ENCODE measurements around the gene AKR1C2. TPM values are rescaled to one million over a fixed set of nuclear protein-coding genes. Genes with fewer than 3 reads are reported as not detected.
"Not testable (repeated sequence)": the region's sequence is repeated elsewhere in the genome, so short reads cannot be mapped to it uniquely, and the experiment has no call there.

The AKR1C2 gene
- total RNA-seq, 2 donors from 2014 or later = 6.4 to 8.2 TPM

GRCh38 chr10:4953405-4953804 is 50.3 kb downstream of the AKR1C2 start:
- TF ChIP-seq, protein P1, sequence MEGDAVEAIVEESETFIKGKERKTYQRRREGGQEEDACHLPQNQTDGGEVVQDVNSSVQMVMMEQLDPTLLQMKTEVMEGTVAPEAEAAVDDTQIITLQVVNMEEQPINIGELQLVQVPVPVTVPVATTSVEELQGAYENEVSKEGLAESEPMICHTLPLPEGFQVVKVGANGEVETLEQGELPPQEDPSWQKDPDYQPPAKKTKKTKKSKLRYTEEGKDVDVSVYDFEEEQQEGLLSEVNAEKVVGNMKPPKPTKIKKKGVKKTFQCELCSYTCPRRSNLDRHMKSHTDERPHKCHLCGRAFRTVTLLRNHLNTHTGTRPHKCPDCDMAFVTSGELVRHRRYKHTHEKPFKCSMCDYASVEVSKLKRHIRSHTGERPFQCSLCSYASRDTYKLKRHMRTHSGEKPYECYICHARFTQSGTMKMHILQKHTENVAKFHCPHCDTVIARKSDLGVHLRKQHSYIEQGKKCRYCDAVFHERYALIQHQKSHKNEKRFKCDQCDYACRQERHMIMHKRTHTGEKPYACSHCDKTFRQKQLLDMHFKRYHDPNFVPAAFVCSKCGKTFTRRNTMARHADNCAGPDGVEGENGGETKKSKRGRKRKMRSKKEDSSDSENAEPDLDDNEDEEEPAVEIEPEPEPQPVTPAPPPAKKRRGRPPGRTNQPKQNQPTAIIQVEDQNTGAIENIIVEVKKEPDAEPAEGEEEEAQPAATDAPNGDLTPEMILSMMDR (IDR thresholded peaks at IDR 0.05) = no peak
- TF ChIP-seq POLR2A (IDR thresholded peaks at IDR 0.05) = no peak
- no peaks in the 10 kb centered on the region for H3K9me3 ChIP-seq

GRCh38 chr10:4951512-4952162 is 52.0 kb downstream of the AKR1C2 start:
- H3K4me1 ChIP-seq (replicated peaks); DNase-seq (ENCODE audit: low spot score); H3K36me3 ChIP-seq; H3K9me3 ChIP-seq; H3K27me3 ChIP-seq (replicated peaks; ENCODE audit: insufficient read depth); intact Hi-C loops (cut with DNase I); H3K4me3 ChIP-seq; H3K27ac ChIP-seq: not testable (repeated sequence)
- 41% methylated on average over 5 of the region's 5 CpGs for WGBS

More at GRCh38 chr10:4953405-4953804, 50.3 kb downstream of the AKR1C2 start:
- Histone ChIP-seq H3K27me3 (replicated peaks; ENCODE audit: insufficient read depth) (no peaks in the 10 kb centered on the region), H3K4me3 (no peak overlapping the region), H3K4me1 (replicated peaks) (no peaks in the 10 kb centered on the region), H3K36me3 (no peaks in the 10 kb centered on the region), H3K27ac (no peak overlapping the region)
- no peak for DNase-seq (ENCODE audit: low spot score)
- intact Hi-C loops (cut with DNase I) = no loop called here

DNA sequence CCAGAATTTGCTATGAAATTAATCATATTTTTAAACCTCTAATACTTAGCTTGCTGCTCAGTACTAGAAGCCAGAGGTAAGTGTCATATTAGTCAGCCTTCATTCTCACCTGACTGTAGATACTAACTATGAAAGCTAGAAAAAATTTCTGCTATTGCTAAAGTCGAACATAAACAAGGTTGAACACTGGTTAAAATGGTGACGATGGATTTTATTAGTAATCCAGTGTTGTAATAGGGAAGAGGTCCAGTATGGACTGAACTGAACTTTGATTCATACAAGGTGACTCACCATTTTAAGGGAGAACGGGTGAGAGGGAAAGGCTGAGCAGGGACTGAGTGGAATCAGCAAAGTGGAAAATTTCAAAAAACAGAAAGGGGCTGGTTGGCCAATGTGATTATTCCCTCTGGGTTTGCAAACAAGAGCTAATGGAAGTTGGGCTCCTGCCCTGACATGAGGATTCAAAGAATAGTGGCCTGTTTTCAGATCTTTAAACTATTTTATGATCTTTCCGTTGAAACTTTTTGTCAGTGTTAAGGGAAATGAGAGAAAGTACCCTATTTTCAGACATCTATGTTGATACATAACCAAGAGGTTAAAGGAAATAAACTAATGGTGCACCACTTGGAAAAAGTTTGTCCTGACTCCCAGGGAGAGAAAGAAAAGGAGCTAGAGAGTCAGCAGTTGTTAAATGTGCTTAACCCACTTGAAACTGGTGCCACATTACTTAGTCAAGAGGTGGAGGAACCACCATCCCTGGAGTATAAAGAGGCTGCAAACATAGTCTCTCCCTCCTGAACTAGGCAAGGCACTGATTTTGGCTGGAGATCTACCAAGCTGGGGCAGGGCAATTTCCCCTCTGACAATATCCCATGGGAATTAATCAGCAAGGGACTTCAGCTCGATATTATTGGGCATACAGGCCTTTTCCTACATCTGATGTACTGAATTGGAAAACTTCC is 55.7 kb downstream of the AKR1C2 start:
- TF ChIP-seq, protein P1 (IDR thresholded peaks at IDR 0.05) = no peak
- TF ChIP-seq POLR2A (IDR thresholded peaks at IDR 0.05) = no peak
- peak; percentile 41 for TF ChIP-seq POLR2AphosphoS5 (IDR thresholded peaks at IDR 0.05)
- no peaks in the 10 kb centered on the region for H3K27me3 ChIP-seq (replicated peaks; ENCODE audit: insufficient read depth)
- peak; percentile 5 for DNase-seq (ENCODE audit: low spot score)
- H3K36me3 ChIP-seq = no peaks in the 10 kb centered on the region
- intact Hi-C loops (cut with DNase I) = no loop called here
- H3K9me3 ChIP-seq = no peaks in the 10 kb centered on the region
- H3K4me1 ChIP-seq (replicated peaks) = no peaks in the 10 kb centered on the region
- peak overlapping the region; percentile 16 to 55 for H3K27ac ChIP-seq
- H3K4me3 ChIP-seq = no peak overlapping the region
- 24% methylated on average over 5 of the region's 5 CpGs for WGBS

DNA sequence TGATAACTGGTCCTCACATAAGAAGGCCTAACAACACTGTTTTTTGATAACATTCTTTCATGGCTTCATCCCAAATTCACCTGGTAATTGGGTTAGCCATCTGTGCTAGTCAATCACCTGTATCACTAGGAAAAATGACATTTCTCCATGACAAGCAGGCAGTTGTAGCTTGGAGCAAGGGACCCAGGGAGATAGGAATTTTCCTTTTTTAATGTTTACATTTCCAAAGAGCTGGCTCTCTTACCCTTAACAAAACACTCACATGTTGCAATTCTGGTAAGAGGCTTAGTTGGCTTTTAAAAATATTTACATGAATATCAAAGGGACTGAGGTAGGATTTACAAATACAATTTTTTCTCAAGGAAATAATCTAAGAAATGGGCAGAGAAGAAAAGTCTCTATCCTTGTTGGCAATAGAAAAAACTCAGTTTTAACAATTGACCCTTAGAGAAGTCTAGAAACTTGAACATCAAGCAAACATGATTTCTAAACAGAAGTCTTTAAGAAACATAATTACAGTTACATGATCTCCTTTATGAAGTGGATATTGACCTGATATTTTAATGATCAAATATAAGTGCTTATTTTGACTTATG is 56.5 kb downstream of the AKR1C2 start:
- no peaks in the 10 kb centered on the region for H3K9me3 ChIP-seq
- H3K4me1 ChIP-seq (replicated peaks) = no peaks in the 10 kb centered on the region
- no peaks in the 10 kb centered on the region for H3K27me3 ChIP-seq (replicated peaks; ENCODE audit: insufficient read depth)
- no peak overlapping the region for H3K4me3 ChIP-seq
- no peaks in the 10 kb centered on the region for H3K36me3 ChIP-seq
- DNase-seq (ENCODE audit: low spot score) = no peak
- intact Hi-C loops (cut with DNase I) = no loop called here
- TF ChIP-seq POLR2AphosphoS5 (IDR thresholded peaks at IDR 0.05) = no peak
- TF ChIP-seq, protein P1 (IDR thresholded peaks at IDR 0.05) = no peak
- H3K27ac ChIP-seq = peak overlapping the region; percentile 16 to 55
